A375 (cell line): Measurements from ENCODE around the gene UGT8. TPM values are rescaled to one million over a fixed set of nuclear protein-coding genes. Genes with fewer than 3 reads are reported as not detected.
A peak's percentile ranks its signal among the peaks of the same experiment; 100 is the strongest.

Experiments
- small RNA-seq: library from RNA; depleted of rRNA; stranded (forward); fragments of <200 nt; gene quantifications from one replicate; pipeline ENCODE3, GENCODE V24; 2014
- total RNA-seq: library from RNA; depleted of rRNA; stranded (reverse); fragments of >200 nt; shearing (Covaris generic); gene quantifications from 2 replicates; pipeline ENCODE4 v1.2.3, GENCODE V29; 2014; rRNA removed

Gene UGT8, protein sequence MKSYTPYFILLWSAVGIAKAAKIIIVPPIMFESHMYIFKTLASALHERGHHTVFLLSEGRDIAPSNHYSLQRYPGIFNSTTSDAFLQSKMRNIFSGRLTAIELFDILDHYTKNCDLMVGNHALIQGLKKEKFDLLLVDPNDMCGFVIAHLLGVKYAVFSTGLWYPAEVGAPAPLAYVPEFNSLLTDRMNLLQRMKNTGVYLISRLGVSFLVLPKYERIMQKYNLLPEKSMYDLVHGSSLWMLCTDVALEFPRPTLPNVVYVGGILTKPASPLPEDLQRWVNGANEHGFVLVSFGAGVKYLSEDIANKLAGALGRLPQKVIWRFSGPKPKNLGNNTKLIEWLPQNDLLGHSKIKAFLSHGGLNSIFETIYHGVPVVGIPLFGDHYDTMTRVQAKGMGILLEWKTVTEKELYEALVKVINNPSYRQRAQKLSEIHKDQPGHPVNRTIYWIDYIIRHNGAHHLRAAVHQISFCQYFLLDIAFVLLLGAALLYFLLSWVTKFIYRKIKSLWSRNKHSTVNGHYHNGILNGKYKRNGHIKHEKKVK
- 6.8 and 7.7 TPM in 2 replicates for total RNA-seq

DNA sequence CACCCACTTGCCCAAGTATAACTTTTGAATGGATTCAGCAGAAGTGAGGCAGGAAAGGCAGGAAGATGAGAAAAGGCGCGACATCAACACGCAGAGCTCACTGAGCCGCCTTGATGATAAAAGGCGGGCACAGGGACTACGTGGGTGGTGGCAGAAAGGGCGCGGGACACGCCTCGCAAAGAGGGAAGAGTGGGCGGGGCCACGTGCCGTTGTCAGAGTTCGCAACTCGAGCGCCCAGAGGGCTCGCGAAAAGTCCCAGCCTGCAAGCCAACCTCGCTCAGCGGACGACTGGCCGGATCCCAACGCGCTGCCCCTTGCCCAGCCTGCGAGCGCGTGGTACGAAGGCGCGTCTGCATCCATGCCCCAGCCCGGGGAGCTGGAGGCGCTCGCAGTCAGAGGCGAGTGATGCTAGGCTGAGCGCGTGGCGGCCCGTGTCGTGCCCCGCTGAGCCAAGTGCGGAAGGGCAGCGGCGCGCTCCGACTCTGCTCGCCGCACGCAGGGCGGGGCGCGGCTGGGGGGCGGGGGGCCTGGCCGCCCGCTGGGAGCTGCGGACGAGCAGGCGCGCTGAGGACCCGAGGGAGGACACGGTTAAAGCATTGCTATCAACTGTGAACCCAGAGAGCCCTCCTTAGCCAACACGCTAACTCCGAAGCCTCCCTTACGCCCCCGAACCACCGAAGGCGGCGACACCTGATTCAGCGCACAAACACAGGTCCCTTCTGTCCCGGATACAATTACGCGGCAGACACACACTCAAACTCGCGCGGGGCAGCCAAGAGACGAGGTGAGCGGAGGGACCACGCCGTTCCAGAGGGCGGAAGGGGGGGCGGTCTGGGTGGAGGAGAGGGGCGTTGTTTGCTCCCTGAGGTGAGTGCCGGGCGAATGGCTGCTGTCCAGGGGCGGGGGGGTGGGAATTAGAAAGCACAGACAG lies at the start of gene UGT8:
Gene UGT8 (plus strand): TSS at position 617 of the 931 bp plus-strand sequence. CDS start 24,074 bp downstream, outside the sequence.

Small RNA genes lying within 50 kb of the gene (small RNA-seq; reads per million reads assigned to genes)
- gene MIR577: 1.2 reads per million, percentile 61 among the genes with 10 or more reads in this experiment
